WTC11 (cell line): ENCODE data around the gene TAMALIN.

ENCODE experiments used
- MLX ChIP-seq: sonication (generic); formaldehyde crosslinking; IDR thresholded peaks from 2 replicates; pipeline ENCODE4 v1.8.1; 2023; ENCODE audit warnings: mild to moderate bottlenecking, missing genetic modification reagents, moderate library complexity
- PREB ChIP-seq: sonication (generic); formaldehyde crosslinking; IDR thresholded peaks from 2 replicates; pipeline ENCODE4 v1.8.1; 2022; ENCODE audit warnings: mild to moderate bottlenecking, missing genetic modification reagents, moderate library complexity, borderline replicate concordance
- USF2 ChIP-seq: sonication (generic); formaldehyde crosslinking; IDR thresholded peaks from 2 replicates; pipeline ENCODE4 v1.8.1; 2023; ENCODE audit warnings: mild to moderate bottlenecking, missing genetic modification reagents, moderate library complexity
- ZNF121 ChIP-seq: sonication (generic); formaldehyde crosslinking; IDR thresholded peaks from 2 replicates; pipeline ENCODE4 v1.8.0; 2023; ENCODE audit warnings: missing genetic modification reagents
- ZNF232 ChIP-seq: sonication (generic); formaldehyde crosslinking; IDR thresholded peaks from 2 replicates; pipeline ENCODE4 v1.8.0; 2022; ENCODE audit warnings: mild to moderate bottlenecking, missing genetic modification reagents
- ZNF263 ChIP-seq: sonication (generic); formaldehyde crosslinking; IDR thresholded peaks from 2 replicates; pipeline ENCODE4 v1.8.1; 2022; ENCODE audit warnings: low read depth, mild to moderate bottlenecking, moderate library complexity, missing genetic modification reagents
- TF ChIP-seq, protein P1 (sequence below): fragments of 200-600 bp; IDR thresholded peaks from 2 replicates; pipeline ENCODE4 v1.8.0; 2022; ENCODE audit warnings: antibody characterized with exemption
- TF ChIP-seq, protein P2 (sequence below): sonication (generic); formaldehyde crosslinking; IDR thresholded peaks from 2 replicates; pipeline ENCODE4 v1.8.0; 2022; ENCODE audit warnings: mild to moderate bottlenecking, missing genetic modification reagents
- TF ChIP-seq, protein P3 (sequence below): sonication (generic); formaldehyde crosslinking; IDR thresholded peaks from 2 replicates; pipeline ENCODE4 v1.8.1; 2023; ENCODE audit warnings: mild to moderate bottlenecking, missing genetic modification reagents
- TF ChIP-seq, protein P4 (sequence below): sonication (generic); formaldehyde crosslinking; IDR thresholded peaks from 2 replicates; pipeline ENCODE4 v1.8.1; 2023; ENCODE audit warnings: mild to moderate bottlenecking, missing genetic modification reagents
- TF ChIP-seq, protein P5 (sequence below): sonication (generic); formaldehyde crosslinking; IDR thresholded peaks from 2 replicates; pipeline ENCODE4 v1.8.1; 2023; ENCODE audit warnings: mild to moderate bottlenecking, moderate library complexity, missing genetic modification reagents
- TF ChIP-seq, protein P6 (sequence below): sonication (generic); formaldehyde crosslinking; IDR thresholded peaks from 2 replicates; pipeline ENCODE4 v1.8.0; 2022; ENCODE audit warnings: mild to moderate bottlenecking, missing genetic modification reagents

DNA sequence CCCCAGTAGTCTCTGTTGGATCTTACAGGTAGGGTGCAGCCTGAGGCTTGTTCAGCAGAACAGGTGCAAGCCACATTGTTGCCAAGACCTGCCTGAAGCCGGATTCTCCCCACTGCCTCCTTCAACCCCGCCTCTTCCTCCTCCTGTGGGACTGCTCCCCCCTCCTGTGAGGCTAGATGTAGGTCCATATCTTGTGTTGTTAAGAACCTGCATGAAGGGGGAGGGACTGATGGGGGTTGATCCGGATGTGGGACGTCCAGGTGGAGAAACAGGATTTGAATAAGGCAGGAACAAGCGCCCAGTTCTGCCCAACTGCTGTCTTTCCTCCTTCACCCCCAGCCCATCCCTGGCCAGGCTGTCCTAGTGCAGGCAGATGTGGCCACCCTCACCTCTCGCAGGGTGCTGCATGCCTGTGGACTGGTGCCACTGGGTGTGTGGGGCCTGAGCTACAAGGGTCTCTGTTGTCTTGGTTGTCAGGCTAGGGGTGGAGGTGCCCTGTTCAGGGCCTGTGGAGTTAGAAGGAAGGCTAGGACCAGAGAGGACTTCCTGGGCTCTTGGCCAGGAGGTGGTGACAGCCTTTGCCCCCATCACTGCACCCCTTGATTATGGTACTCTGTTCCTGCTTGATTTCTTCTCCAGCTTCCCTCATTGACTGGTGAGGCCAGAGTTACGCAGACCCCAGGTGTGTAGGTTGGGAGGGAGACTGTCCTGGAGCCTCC, 45.9 kb downstream of the TAMALIN start:
- TF ChIP-seq, protein P1, sequence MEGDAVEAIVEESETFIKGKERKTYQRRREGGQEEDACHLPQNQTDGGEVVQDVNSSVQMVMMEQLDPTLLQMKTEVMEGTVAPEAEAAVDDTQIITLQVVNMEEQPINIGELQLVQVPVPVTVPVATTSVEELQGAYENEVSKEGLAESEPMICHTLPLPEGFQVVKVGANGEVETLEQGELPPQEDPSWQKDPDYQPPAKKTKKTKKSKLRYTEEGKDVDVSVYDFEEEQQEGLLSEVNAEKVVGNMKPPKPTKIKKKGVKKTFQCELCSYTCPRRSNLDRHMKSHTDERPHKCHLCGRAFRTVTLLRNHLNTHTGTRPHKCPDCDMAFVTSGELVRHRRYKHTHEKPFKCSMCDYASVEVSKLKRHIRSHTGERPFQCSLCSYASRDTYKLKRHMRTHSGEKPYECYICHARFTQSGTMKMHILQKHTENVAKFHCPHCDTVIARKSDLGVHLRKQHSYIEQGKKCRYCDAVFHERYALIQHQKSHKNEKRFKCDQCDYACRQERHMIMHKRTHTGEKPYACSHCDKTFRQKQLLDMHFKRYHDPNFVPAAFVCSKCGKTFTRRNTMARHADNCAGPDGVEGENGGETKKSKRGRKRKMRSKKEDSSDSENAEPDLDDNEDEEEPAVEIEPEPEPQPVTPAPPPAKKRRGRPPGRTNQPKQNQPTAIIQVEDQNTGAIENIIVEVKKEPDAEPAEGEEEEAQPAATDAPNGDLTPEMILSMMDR = no peak
- TF ChIP-seq, protein P2, sequence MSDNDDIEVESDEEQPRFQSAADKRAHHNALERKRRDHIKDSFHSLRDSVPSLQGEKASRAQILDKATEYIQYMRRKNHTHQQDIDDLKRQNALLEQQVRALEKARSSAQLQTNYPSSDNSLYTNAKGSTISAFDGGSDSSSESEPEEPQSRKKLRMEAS (CRISPR knock-in tag) = no peak
- TF ChIP-seq ZNF263 (CRISPR knock-in tag) = no peak
- TF ChIP-seq, protein P3, sequence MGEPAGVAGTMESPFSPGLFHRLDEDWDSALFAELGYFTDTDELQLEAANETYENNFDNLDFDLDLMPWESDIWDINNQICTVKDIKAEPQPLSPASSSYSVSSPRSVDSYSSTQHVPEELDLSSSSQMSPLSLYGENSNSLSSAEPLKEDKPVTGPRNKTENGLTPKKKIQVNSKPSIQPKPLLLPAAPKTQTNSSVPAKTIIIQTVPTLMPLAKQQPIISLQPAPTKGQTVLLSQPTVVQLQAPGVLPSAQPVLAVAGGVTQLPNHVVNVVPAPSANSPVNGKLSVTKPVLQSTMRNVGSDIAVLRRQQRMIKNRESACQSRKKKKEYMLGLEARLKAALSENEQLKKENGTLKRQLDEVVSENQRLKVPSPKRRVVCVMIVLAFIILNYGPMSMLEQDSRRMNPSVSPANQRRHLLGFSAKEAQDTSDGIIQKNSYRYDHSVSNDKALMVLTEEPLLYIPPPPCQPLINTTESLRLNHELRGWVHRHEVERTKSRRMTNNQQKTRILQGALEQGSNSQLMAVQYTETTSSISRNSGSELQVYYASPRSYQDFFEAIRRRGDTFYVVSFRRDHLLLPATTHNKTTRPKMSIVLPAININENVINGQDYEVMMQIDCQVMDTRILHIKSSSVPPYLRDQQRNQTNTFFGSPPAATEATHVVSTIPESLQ (CRISPR knock-in tag) = no peak
- TF ChIP-seq, protein P4, sequence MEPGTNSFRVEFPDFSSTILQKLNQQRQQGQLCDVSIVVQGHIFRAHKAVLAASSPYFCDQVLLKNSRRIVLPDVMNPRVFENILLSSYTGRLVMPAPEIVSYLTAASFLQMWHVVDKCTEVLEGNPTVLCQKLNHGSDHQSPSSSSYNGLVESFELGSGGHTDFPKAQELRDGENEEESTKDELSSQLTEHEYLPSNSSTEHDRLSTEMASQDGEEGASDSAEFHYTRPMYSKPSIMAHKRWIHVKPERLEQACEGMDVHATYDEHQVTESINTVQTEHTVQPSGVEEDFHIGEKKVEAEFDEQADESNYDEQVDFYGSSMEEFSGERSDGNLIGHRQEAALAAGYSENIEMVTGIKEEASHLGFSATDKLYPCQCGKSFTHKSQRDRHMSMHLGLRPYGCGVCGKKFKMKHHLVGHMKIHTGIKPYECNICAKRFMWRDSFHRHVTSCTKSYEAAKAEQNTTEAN (CRISPR knock-in tag) = no peak
- TF ChIP-seq ZNF121 (CRISPR knock-in tag) = no peak
- TF ChIP-seq, protein P5, sequence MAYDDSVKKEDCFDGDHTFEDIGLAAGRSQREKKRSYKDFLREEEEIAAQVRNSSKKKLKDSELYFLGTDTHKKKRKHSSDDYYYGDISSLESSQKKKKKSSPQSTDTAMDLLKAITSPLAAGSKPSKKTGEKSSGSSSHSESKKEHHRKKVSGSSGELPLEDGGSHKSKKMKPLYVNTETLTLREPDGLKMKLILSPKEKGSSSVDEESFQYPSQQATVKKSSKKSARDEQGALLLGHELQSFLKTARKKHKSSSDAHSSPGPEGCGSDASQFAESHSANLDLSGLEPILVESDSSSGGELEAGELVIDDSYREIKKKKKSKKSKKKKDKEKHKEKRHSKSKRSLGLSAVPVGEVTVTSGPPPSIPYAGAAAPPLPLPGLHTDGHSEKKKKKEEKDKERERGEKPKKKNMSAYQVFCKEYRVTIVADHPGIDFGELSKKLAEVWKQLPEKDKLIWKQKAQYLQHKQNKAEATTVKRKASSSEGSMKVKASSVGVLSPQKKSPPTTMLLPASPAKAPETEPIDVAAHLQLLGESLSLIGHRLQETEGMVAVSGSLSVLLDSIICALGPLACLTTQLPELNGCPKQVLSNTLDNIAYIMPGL = no peak
- TF ChIP-seq PREB = no peak
- TF ChIP-seq MLX (CRISPR knock-in tag) = no peak
- no peak for TF ChIP-seq ZNF232 (CRISPR knock-in tag)
- TF ChIP-seq, protein P6, sequence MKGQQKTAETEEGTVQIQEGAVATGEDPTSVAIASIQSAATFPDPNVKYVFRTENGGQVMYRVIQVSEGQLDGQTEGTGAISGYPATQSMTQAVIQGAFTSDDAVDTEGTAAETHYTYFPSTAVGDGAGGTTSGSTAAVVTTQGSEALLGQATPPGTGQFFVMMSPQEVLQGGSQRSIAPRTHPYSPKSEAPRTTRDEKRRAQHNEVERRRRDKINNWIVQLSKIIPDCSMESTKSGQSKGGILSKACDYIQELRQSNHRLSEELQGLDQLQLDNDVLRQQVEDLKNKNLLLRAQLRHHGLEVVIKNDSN (CRISPR knock-in tag) = no peak
- TF ChIP-seq USF2 (CRISPR knock-in tag) = no peak
